AG04450 (cell line): ENCODE results near the gene OSER1. TPM values are rescaled to one million over a fixed set of nuclear protein-coding genes. Genes with fewer than 3 reads are reported as not detected.

ENCODE experiments used
- CTCF ChIA-PET: fragments of 300-600, 350-600 bp; formaldehyde crosslinking; extraction: SDS; loops from one replicate; lab custom pipeline; 2022; ENCODE audit warnings: antibody characterized with exemption, inconsistent platforms; lab: Charles Lee
- POLR2A ChIA-PET: fragments of 350-600 bp; formaldehyde crosslinking; extraction: SDS; loops from one replicate; lab custom pipeline; 2021; ENCODE audit warnings: antibody characterized with exemption, inconsistent platforms; lab: Yijun Ruan, JAX
- DNase-seq: peaks from one replicate; pipeline ENCODE4 v3.0.0-alpha.2; 2011; ENCODE audit warnings: low read depth, low spot score
- H3K27ac ChIP-seq: one replicate; pipeline ENCODE4 v1.5.1; 2012; ENCODE audit warnings: low read depth, low read length, control low read depth
- H3K27me3 ChIP-seq: one replicate; pipeline ENCODE4 v1.6.0; 2012; ENCODE audit warnings: low read length; ENCODE audit not compliant: control insufficient read depth, insufficient read depth
- H3K4me3 ChIP-seq: 2 replicates; pipeline ENCODE4 v1.5.1; 2011; ENCODE audit warnings: mild to moderate bottlenecking, low read depth, low read length, control low read depth
- H3K9me3 ChIP-seq: 2 replicates; pipeline ENCODE4 v1.5.1; 2012; ENCODE audit warnings: low read length; ENCODE audit not compliant: control insufficient read depth, insufficient read depth
- CTCF ChIP-seq: IDR thresholded peaks from 2 replicates; pipeline ENCODE4 v1.5.1; 2011; ENCODE audit warnings: low read depth, low read length, control low read depth, inconsistent platforms
- polyA plus RNA-seq: library from polyadenylated mRNA; depleted of rRNA; stranded (reverse); fragments of >200 nt; gene quantifications from 2 replicates; pipeline ENCODE4 v1.2.3, GENCODE V29; 2011

OSER1 gene
- polyA plus RNA-seq, 1 experiment: 59.3 TPM

GRCh38 chr20:44253528-44253927 is 43.0 kb upstream of the OSER1 start:
- peaks cover 2% of the 10 kb centered on the region for H3K27me3 ChIP-seq
- H3K9me3 ChIP-seq: no peaks in the 10 kb centered on the region
- ChIA-PET CTCF (no interaction called here), POLR2A (no interaction called here)
- no peak overlapping the region for H3K27ac ChIP-seq
- DNase-seq: no peak
- 0 out of 2 replicates have a peak, but pooled peaks have one; percentile 1 for TF ChIP-seq CTCF
- no peak overlapping the region for H3K4me3 ChIP-seq

GRCh38 chr20:44251284-44251683 is 40.7 kb upstream of the OSER1 start:
- TF ChIP-seq CTCF: no peak
- H3K4me3 ChIP-seq: no peak overlapping the region
- CTCF ChIA-PET: no interaction called here
- DNase-seq: no peak
- peaks cover 14% of the 10 kb centered on the region for H3K27me3 ChIP-seq
- H3K9me3 ChIP-seq: no peaks in the 10 kb centered on the region; the same call in 1 of the 2 replicates
- H3K27ac ChIP-seq: no peak overlapping the region
- POLR2A ChIA-PET: no interaction called here

GRCh38 chr20:44248410-44248759 is 37.8 kb upstream of the OSER1 start:
- ChIA-PET CTCF (no interaction called here), POLR2A (no interaction called here)
- no peaks in the 10 kb centered on the region; the same call in 1 of the 2 replicates for H3K9me3 ChIP-seq
- H3K27ac ChIP-seq: no peak overlapping the region
- no peak for TF ChIP-seq CTCF
- H3K27me3 ChIP-seq: peaks cover 21% of the 10 kb centered on the region
- H3K4me3 ChIP-seq: no peak overlapping the region
- DNase-seq: no peak

- Histone ChIP-seq H3K27ac (no peak overlapping the region), H3K27me3 (peaks cover 21% of the 10 kb centered on the region), H3K4me3 (no peak overlapping the region), H3K9me3 (no peaks in the 10 kb centered on the region; the same call in 1 of the 2 replicates)
- peak; percentile 54 for TF ChIP-seq CTCF
- no peak for DNase-seq
- POLR2A ChIA-PET: no interaction called here
- CTCF ChIA-PET: interaction anchor here (0.9 to 1.7 kb wide), 3 partner anchors 30 to 63 kb away, joined by 3 to 10 read pairs (median 8); partner anchors contain the start of gene FITM2
Observed at GRCh38 chr20:44247586-44248409, 37.2 kb upstream of the OSER1 start.

- Histone ChIP-seq H3K9me3 (no peaks in the 10 kb centered on the region; the same call in 1 of the 2 replicates), H3K27me3 (peaks cover 21% of the 10 kb centered on the region), H3K27ac (no peak within 1 kb of the TSS), H3K4me3 (no peak within 1 kb of the TSS)
- no peak for DNase-seq
- POLR2A ChIA-PET: no interaction called here
- CTCF ChIA-PET: interaction anchor here (0.9 to 1.7 kb wide), 3 partner anchors 29 to 64 kb away, joined by 3 to 10 read pairs (median 8); partner anchors contain the start of gene FITM2
- TF ChIP-seq CTCF: no peak
Observed at GRCh38 chr20:44247131-44247571, 36.6 kb upstream of the OSER1 start, which contains the start of gene GDAP1L1. TSS of gene GDAP1L1 (plus strand) at chr20:44247308. CDS start at chr20:44247335, 27 bp downstream.
